Keratinocyte (primary cell): ENCODE measurements around the gene MRTFA.

Source experiments
- CTCF ChIP-seq, 3 experiments: IDR thresholded peaks in 1 of 3; conservative IDR thresholded peaks in 1 of 3; optimal IDR thresholded peaks in 1 of 3; 2 replicates in 2 of 3; 3 replicates in 1 of 3; pipeline versions ENCODE3 to v1.5.1; 2011; ENCODE audit warnings: low read length in 3 of 3, mild to moderate bottlenecking in 3 of 3, moderate library complexity in 2 of 3, control low read depth in 1 of 3, inconsistent platforms in 1 of 3; ENCODE audit not compliant: insufficient read depth in 2 of 3; ENCODE audit errors: extremely low read depth in 1 of 3
- EZH2 ChIP-seq: IDR thresholded peaks from one replicate; pipeline ENCODE4 v1.6.1; 2012; ENCODE audit warnings: inconsistent platforms, mild to moderate bottlenecking, low read length, moderate library complexity

DNA sequence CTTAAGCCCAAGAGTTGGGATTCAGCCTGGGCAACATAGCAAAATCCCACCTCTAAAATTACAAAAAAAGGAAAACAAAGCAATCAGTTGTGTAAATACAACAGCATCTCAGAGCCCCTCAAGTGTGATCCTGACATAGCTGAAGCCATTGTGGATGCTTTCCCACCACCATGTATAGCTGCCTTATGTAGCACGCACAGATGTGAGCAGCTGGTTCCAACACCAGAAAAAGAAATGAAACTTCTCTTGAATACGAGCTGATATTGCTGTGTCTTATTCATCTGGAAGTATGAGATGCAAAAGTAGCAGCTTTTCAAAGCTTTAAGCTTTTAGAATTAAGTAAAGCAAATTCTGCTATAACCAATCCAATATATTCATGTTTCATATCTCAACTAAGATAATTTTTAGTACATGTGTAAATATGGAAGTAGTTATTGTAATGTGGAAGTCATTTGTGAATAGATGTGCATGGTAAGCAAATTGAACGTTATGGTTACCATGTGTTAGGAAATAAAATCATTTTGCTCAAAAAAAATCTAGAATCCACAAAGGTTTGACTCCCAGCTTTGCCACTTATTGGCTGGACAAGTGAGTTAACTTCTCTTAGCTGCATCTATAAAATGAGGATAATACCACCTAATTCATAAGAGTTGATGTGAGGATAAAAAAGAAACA, 203.0 kb downstream of the MRTFA start:
- TF ChIP-seq EZH2 (no peak), CTCF (optimal IDR thresholded peaks at IDR 0.05 in 1 of 3, IDR thresholded peaks at IDR 0.05 in 1 of 3, conservative IDR thresholded peaks at IDR 0.05 in 1 of 3; ENCODE audit: extremely low read depth in 1 of 3, insufficient read depth in 2 of 3, low read length in 3 of 3) (no peak)
